ENCODE data around the gene PLTP.

GRCh38 chr20:45892828-45893500, 19.0 kb downstream of the PLTP start:
- no peak for TF ChIP-seq CTCF (IDR thresholded peaks at IDR 0.05)
- TF ChIP-seq EP300 (IDR thresholded peaks at IDR 0.05), result no peak
